B cell (primary cell): Measurements from ENCODE around the gene ELL. TPM values are rescaled to one million over a fixed set of nuclear protein-coding genes. Genes with fewer than 3 reads are reported as not detected.

ENCODE experiments used
- ATAC-seq: fragments of 200-7000 bp; cut with Tn5 transposase; one replicate; pipeline ENCODE4 v1.10.0; 2021; ENCODE audit warnings: low read depth, mild to moderate bottlenecking, moderate number of reproducible peaks, moderate library complexity
- CTCF ChIA-PET: fragments of 350-600 bp; sonication (Branson Sonifier 250); formaldehyde crosslinking; loops from one replicate; lab custom pipeline; 2021; ENCODE audit warnings: antibody characterized with exemption, inconsistent platforms; lab: Charles Lee
- POLR2A ChIA-PET: fragments of 350-600 bp; sonication (Branson Sonifier 250); formaldehyde crosslinking; loops from one replicate; lab custom pipeline; 2021; ENCODE audit warnings: antibody characterized with exemption; lab: Charles Lee
- DNase-seq: peaks from one replicate; pipeline ENCODE4 v3.0.0; 2013
- H2AFZ ChIP-seq: 2 replicates; pipeline ENCODE4 v1.6.1; 2012; ENCODE audit warnings: mild to moderate bottlenecking, low read depth, low read length; ENCODE audit not compliant: insufficient read depth, poor library complexity, severe bottlenecking
- H3K27ac ChIP-seq, 2 donors: 1 replicate in 1 of 2; 2 replicates in 1 of 2; pipeline ENCODE4 v1.5.1; 2012 to 2013; ENCODE audit warnings: low read length in 2 of 2, mild to moderate bottlenecking in 2 of 2, moderate library complexity in 1 of 2
- H3K27me3 ChIP-seq, 4 experiments: fragments of 200-600 bp in 1 of 4; sonication (generic) in 1 of 4; replicated peaks in 1 of 4; 1 replicate in 2 of 4; 2 replicates in 2 of 4; pipeline versions ENCODE4 v1.6.1 to v1.7.0; 2013 to 2016; ENCODE audit warnings: low read length in 3 of 4, mild to moderate bottlenecking in 2 of 4, mixed read lengths in 1 of 4, moderate library complexity in 1 of 4; ENCODE audit not compliant: insufficient read depth in 4 of 4, control insufficient read depth in 3 of 4; ENCODE audit errors: control extremely low read depth in 1 of 4
- H3K36me3 ChIP-seq, 2 experiments: replicated peaks in 1 of 2; 1 replicate in 1 of 2; 2 replicates in 1 of 2; pipeline versions ENCODE4 v1.6.1 to v1.7.1; 2013; ENCODE audit warnings: low read length in 1 of 2; ENCODE audit not compliant: insufficient read depth in 2 of 2, control insufficient read depth in 1 of 2; ENCODE audit errors: control extremely low read depth in 1 of 2, extremely low read depth in 1 of 2
- H3K4me1 ChIP-seq, 2 donors: fragments of 200-600 bp in 1 of 2; sonication (generic) in 1 of 2; 1 replicate in 1 of 2; 2 replicates in 1 of 2; pipeline versions ENCODE4 v1.5.1 to v1.6.1; 2013 to 2017; ENCODE audit warnings: low read length in 2 of 2; ENCODE audit not compliant: control insufficient read depth in 2 of 2, insufficient read depth in 2 of 2
- H3K4me2 ChIP-seq: replicated peaks from 2 replicates; pipeline ENCODE3; 2012; ENCODE audit warnings: mild to moderate bottlenecking, low read depth, low read length; ENCODE audit not compliant: poor library complexity, severe bottlenecking
- H3K4me3 ChIP-seq, 5 experiments: fragments of 200-600 bp in 1 of 5; sonication (generic) in 1 of 5; 1 replicate in 3 of 5; 2 replicates in 2 of 5; pipeline versions ENCODE4 v1.5.1 to v1.7.0; 2011 to 2016; ENCODE audit warnings: low read length in 4 of 5, mild to moderate bottlenecking in 4 of 5, low read depth in 2 of 5, control low read depth in 1 of 5, moderate library complexity in 1 of 5; ENCODE audit not compliant: insufficient read depth in 1 of 5; ENCODE audit errors: control extremely low read depth in 1 of 5, extremely low read depth in 1 of 5
- H3K79me2 ChIP-seq: fragments of 200-600 bp; sonication (generic); one replicate; pipeline ENCODE4 v1.6.0; 2016; ENCODE audit warnings: low read length; ENCODE audit not compliant: control insufficient read depth, insufficient read depth
- H3K9ac ChIP-seq: fragments of 200-600 bp; sonication (generic); 2 replicates; pipeline ENCODE4 v1.6.1; 2017; ENCODE audit warnings: mild to moderate bottlenecking, low read length, moderate library complexity
- H3K9me3 ChIP-seq, 3 donors: one replicate each; pipeline versions ENCODE4 v1.6.1 to v1.7.1; 2013; ENCODE audit warnings: low read length in 2 of 3; ENCODE audit not compliant: control insufficient read depth in 2 of 3, insufficient read depth in 1 of 3; ENCODE audit errors: control extremely low read depth in 1 of 3
- H4K20me1 ChIP-seq: 2 replicates; pipeline ENCODE4 v1.6.0; 2012; ENCODE audit warnings: mild to moderate bottlenecking, low read length; ENCODE audit not compliant: insufficient read depth, control insufficient read depth, poor library complexity, severe bottlenecking
- H3K27ac Mint-ChIP-seq: one replicate; pipeline ENCODE4 v1.8.0; 2021; ENCODE audit warnings: mixed read lengths
- H3K27me3 Mint-ChIP-seq: one replicate; pipeline ENCODE4 v1.8.0; 2021; ENCODE audit warnings: mixed read lengths
- H3K4me1 Mint-ChIP-seq: one replicate; pipeline ENCODE4 v1.8.0; 2021; ENCODE audit warnings: mixed read lengths
- H3K4me3 Mint-ChIP-seq: one replicate; pipeline ENCODE4 v1.8.0; 2021; ENCODE audit warnings: mixed read lengths
- H3K9me3 Mint-ChIP-seq: one replicate; pipeline ENCODE4 v1.8.0; 2022; ENCODE audit warnings: mixed read lengths; ENCODE audit not compliant: insufficient read depth
- CTCF ChIP-seq: fragments of 200-600 bp; IDR thresholded peaks from one replicate; pipeline ENCODE4 v1.8.0; 2022; ENCODE audit warnings: antibody characterized with exemption, mild to moderate bottlenecking
- EZH2 ChIP-seq: IDR thresholded peaks from 2 replicates; pipeline ENCODE4 v1.6.1; 2012; ENCODE audit warnings: borderline replicate concordance, low read depth, mild to moderate bottlenecking, moderate library complexity, low read length; ENCODE audit not compliant: insufficient read depth, poor library complexity, severe bottlenecking
- WGBS: methylation state at CpG from one replicate; pipeline ENCODE4 v1.1.5; 2013; ENCODE audit warnings: missing lambda C conversion rate; ENCODE audit not compliant: insufficient coverage; 5-methylcytosine and 5-hydroxymethylcytosine counted together
- intact Hi-C: fragments of 100-400 bp; cut with micrococcal nuclease; formaldehyde crosslinking; loops from one replicate; pipeline ENCODE4 v1.10.0; 2022
- polyA plus RNA-seq: library from polyadenylated mRNA; depleted of rRNA; stranded (reverse); fragments of >200 nt; gene quantifications from 2 replicates; pipeline ENCODE4 v1.2.3, GENCODE V29; 2012
- total RNA-seq, 2 donors: library from RNA; stranded (reverse); fragments of 120-200 nt in 1 of 2; gene quantifications; 1 replicate in 1 of 2; 2 replicates in 1 of 2; pipeline versions ENCODE4 v1.2.3 to v1.2.4, GENCODE V29; 2013 to 2022

The ELL gene
- total and polyA plus RNA-seq, 2 donors (not counting 1 experiment from before 2014, with no cell fraction given), result 21.2 to 31.4 TPM

GRCh38 chr19:18456279-18456678, 65.6 kb downstream of the ELL start:
- Histone ChIP-seq H3K9ac (no peak overlapping the region), H3K4me1 (peaks cover 0 to 1% of the 10 kb centered on the region in 2 donors), H3K9me3 (no peaks in the 10 kb centered on the region), H3K79me2 (peaks cover 8% of the 10 kb centered on the region), H2AFZ (no peak overlapping the region), H3K27me3 (no peaks in the 10 kb centered on the region), H3K36me3 (peaks cover 0 to 49% of the 10 kb centered on the region in 2 experiments), H3K27ac (no peak overlapping the region), H3K4me3 (no peak overlapping the region), H4K20me1 (peaks cover 19% of the 10 kb centered on the region), H3K4me2 (no peak overlapping the region)
- Mint-ChIP-seq H3K4me3 (no peak overlapping the region), H3K27ac (no peak overlapping the region), H3K9me3 (no peaks in the 10 kb centered on the region), H3K27me3 (no peaks in the 10 kb centered on the region), H3K4me1 (no peaks in the 10 kb centered on the region)
- ATAC-seq, result no peak
- CTCF ChIA-PET, result interaction anchor here (0.7 to 1.0 kb wide), 2 partner anchors 7 to 293 kb away, joined by 3 read pairs; no protein-coding TSS in a partner anchor
- TF ChIP-seq EZH2 (no peak), CTCF (no peak)
- DNase-seq, result no peak
- 92% methylated on average over 4 of the region's 4 CpGs for WGBS
- POLR2A ChIA-PET, result no interaction called here
- intact Hi-C loops, result no loop called here

GRCh38 chr19:18453269-18454024, 68.4 kb downstream of the ELL start:
- ATAC-seq (no peak), DNase-seq (no peak)
- H3K4me2 ChIP-seq, result no peak overlapping the region
- Mint-ChIP-seq H3K9me3 (no peaks in the 10 kb centered on the region), H3K27ac (no peak overlapping the region), H3K27me3 (no peaks in the 10 kb centered on the region), H3K4me1 (peaks cover 6% of the 10 kb centered on the region), H3K4me3 (no peak overlapping the region)
- peaks cover 32% of the 10 kb centered on the region for H4K20me1 ChIP-seq
- no peak overlapping the region for H2AFZ ChIP-seq
- WGBS, result 97% methylated on average over 7 of the region's 10 CpGs
- H3K79me2 ChIP-seq, result peaks cover 24% of the 10 kb centered on the region
- ChIA-PET POLR2A (interaction anchor here (0.5 kb wide), 1 partner anchor 278 kb away, joined by 3 read pairs; no protein-coding TSS in a partner anchor), CTCF (interaction anchor here (0.6 to 7.6 kb wide), 3 partner anchors 10 to 394 kb away, joined by 3 to 85 read pairs (median 27); no protein-coding TSS in a partner anchor)
- peaks cover 0 to 49% of the 10 kb centered on the region in 2 experiments for H3K36me3 ChIP-seq
- H3K27ac ChIP-seq, result no peak overlapping the region
- H3K4me3 ChIP-seq, result no peak overlapping the region
- TF ChIP-seq CTCF (no peak), EZH2 (no peak)
- H3K9me3 ChIP-seq, result no peaks in the 10 kb centered on the region
- peaks cover 0 to 5% of the 10 kb centered on the region in 2 donors for H3K4me1 ChIP-seq
- no peak overlapping the region for H3K9ac ChIP-seq
- intact Hi-C loops, result no loop called here
- H3K27me3 ChIP-seq, result no peaks in the 10 kb centered on the region
